GM18519 (cell line): Measurements from ENCODE around the gene FRMD4A.

ENCODE experiments used
- ATAC-seq: cut with Tn5 transposase; IDR thresholded peaks from one replicate; pipeline ENCODE4 v1.9.1; 2021; ENCODE audit warnings: mild to moderate bottlenecking, moderate library complexity; ENCODE audit not compliant: unreplicated experiment, low FRiP score

FRMD4A gene

DNA sequence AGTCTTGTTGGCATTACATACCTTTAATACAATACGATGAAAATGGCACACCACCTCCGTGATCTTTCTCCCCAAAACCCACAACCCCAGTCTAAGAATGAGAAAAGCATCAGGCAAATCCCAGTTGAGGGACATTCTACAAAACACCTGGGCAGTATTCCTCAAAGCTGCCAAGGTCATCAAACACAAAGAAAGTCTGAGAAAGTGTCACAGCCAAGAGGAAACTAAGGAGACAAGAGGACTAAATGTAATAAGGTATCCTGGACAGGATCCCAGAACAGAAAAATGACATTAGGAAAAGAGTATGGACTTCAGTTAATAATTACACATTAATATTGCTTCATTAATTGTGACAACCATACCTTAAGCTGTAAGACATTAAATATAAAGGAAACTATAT, 14.5 kb upstream of the FRMD4A start:
- ATAC-seq: no peak

DNA sequence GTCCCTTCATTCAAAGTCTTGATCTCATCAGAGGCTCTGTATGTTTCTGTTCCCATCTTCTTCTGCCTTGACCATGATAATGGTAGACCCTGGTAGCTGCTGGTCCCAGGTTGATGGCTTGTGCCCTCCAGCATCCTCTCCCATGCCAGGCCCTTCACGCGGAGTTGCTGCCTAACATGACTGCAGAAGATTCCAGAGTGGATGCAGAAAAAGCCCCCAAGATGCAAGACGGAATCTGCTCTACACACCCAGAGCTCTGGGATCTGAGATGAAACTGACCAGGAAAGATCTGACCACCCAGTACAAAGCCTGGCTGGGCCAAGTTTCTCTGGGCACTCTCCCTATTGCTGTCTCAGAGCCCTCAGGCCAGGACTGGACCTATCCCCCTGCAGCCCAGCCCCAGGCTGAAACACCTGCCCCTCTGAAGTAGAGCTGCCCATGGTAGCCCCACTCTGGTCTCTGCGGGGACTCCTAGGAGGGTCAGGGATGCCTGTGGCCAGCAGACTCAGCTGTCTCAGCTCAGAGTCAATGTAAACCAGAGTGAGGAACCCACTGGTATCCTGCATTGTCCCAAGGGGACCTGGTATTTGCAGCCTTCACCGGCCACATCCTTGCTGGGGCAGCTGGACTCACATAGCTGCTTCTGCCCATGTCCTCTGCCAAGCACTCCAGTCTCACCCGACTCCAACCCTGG, 9.5 kb upstream of the FRMD4A start:
- no peak for ATAC-seq

DNA sequence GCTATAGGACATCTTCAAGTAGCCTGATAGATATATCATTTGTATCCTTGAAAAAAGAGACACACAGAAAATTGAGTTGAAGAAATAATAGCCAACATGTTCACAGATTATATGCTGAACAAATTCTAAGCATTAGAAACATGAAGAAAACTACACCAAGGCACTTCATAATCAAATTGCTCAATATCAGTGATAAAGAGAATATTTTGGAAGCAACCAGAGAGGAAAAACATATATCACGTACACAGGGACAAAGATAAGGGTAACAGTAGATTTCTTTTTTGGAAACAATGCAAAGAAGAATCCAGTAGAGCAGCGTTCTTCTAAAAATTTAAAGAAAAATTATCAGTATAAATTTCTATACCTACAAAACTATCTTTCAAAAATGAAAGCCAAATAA, 6.0 kb upstream of the FRMD4A start:
- ATAC-seq: no peak

DNA sequence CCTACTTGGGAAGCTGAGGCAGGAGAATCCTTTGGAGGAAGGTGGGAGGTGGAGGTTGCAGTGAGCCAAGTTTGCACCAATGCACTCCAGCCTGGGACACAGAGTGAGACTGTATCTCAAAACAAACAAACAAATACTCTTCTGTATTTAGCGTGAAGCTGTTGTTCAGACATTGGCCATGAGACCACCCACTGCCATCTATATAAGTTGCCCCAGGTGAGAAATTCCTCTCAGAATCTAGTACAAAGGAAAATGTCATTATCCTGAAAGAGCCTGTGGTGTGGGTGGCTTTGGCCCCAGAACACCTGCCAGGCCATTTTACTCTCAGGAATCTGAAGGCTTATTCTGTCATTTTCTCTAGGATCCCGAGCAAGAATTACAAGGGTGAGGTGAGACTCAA, 4.0 kb upstream of the FRMD4A start:
- no peak for ATAC-seq

DNA sequence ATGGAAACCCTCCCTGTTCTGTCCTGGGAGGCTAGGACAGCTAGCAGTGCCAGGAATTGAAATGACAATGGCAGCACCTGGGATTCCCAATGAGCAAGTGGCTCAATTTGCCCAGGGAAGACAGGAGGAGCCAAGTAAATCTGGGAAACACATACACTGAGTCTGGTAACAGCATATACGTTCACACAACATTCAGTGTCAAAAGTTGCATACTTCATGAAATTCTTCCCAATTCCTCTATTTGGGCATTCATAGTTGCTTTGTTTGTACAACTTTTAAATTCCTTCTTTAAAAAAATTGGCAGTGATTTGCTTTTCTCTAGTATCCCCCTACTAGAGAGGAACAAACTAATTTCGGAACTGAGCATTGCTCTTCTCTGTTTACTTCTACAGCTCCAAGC, 2.9 kb upstream of the FRMD4A start:
- ATAC-seq: no peak

DNA sequence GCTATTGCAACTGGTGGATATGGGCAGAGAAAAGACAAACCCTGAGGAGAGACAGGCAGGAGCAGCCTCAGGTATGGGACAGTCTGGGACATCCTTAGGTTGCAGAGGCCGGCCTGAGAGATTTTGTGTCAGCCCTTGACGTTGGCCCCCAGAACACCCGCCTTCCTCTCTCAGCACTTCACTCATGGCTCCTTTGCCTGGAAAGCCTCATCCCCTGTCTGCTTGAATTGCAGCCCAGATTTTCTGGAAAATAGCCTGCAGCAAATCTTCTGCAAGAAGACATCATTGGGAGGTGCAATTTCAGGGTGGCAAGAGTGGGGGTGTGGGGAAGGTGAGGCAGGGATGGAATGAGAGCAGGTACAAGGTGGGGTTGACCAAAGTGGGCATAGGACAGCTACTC, 2.2 kb upstream of the FRMD4A start:
- ATAC-seq: no peak

DNA sequence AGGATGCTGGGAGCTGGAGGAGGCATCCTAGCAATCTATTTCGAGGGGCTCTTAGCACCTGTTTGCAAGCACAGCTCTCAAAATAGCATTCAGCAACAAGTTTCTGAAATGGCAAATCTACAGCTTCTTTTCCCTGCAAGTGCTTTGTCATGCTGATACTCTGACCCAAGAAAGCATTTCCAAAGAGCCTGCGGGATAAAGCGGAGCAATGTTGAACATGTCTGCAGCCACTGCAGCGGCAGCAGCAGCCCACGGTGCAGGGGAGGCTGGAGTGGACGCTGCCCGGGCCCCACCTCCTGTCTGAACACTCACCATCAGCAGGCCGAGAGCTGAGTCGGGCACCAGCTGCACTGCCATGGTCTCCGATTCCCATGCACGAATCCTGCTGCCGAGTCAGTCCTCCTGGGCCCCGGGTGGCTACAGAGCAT, 964 bp downstream of the FRMD4A start:
- no peak for ATAC-seq

DNA sequence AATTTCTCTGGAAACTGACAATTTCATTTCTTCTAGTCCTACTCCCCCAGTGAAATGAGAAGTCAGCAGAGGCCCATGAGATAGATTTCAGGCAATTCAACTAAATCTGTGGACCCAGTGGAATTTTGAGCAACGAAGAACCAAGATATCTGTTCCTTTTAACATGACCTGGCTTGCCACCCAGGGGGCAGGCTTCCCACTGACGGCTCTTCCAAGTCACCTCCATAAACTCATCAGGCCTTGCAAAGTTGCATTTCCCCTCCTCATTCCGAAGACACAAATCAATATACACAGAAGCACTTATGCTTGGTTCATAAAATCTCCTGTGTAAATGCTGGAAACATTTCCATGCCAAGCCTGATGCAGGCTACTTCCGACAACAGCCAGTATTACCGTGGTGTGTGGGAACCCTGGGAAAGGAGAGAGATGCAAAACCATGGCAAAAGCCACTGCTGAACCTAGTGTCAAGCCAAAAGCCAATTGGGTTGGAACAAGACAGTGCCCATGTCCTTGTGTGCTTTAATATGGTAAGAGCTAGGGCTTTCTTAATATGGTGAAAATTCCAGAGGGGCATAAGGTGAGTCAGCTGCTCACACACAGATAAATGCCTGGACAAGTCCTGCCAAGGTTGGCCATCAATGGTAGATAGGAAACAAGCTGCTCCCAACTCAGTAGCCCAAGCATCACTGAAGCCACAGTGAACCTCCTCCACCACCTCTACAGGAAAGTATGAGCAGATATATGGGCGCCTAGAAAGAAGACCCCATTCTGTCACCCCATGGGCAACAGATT, 1.6 kb downstream of the FRMD4A start:
- no peak for ATAC-seq

DNA sequence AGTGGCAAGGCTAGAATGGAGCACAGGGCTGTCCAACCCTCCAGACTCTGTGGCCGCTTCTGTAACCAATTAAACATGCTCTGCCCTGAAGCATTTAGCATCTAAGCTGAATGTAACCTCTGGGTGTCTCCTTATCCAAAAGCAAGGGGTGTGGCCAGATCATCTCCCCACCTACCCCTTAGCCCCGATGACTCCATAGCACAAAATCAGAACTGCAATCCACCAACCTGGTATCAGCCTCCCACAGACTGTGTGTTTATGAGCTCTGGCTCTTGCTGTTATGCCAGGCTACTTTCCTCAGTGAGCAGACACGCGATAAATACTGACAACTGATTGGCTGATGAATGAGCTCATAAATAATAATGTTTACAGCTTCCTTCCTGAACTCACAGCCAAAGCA, 3.2 kb downstream of the FRMD4A start:
- ATAC-seq: no peak

DNA sequence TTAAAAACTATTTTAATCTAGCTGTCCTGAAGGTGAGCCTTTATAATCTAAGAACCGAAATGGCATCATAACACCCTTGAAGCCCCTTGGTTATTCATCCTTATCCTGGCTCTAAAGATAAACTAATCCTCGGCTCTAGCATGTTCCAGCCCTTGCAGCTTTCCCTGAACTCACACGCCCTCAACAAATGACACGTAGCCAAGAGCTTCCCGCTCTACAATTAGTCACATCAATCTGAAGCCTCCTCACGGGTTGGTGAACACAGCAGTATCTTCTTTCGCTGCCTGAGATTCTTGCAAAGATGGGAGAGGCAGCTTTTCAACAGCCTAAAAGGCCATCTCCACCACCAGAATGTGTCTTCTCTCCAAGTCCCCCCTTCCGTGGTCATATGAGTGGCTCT, 4.1 kb downstream of the FRMD4A start:
- no peak for ATAC-seq

DNA sequence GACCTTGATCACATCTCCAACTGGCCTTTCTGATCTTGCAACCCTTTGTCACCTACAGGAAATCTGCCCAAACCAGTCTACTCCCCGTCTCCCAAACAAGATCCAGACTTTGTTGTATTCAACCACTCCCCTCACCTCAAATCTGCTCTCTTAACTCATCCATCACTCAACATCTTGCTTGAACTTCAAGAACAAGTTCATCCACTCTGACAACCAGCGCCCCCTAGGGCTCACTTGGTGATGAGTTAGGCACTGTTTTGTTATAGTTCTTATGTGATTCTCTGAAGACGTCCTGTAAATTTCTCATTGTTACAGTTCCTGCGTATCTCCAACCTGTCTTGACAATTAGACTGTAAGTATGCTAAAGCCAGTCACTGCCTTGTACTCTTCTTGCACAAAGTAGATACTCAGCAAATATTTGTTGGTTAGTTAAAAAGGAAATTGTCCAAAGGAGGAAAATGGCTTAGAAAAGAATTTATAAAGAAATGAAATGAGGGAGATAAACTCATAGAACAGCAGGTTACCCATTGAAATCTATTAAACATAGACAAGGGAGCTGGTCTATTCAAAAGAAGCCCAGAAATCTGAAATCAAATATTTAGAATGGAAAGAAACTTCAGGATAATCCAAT, 5.3 kb downstream of the FRMD4A start:
- ATAC-seq: no peak

DNA sequence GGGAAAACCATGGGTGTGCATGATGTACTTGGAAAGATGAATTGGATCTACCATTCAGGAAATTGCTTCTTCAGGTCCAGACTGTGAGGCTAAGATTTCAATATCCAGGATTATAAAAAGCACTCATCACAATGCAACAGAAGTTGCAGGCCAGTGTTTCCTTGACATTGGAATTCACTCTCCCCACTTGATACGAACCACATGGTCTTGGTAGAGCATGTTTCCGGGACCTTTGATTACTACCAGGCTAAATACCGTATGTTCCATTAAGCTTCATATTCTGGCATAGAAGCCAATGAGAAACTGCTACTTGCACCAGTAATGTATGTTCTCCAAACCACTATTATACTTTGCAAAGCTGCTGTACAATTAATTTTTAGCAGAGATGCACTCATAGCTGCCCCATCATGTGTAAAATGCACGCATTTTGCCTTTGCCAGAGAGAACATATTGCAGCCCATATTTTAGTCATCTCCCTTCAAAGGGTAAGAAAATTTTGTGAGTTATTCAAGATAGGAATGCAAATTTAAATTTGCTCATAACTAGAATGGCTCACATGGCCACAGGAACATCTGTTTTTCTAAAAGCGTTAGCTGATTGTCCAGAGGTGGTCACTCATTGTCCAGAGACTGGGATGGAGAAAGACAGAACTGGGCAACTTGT, 8.1 kb downstream of the FRMD4A start:
- no peak for ATAC-seq

DNA sequence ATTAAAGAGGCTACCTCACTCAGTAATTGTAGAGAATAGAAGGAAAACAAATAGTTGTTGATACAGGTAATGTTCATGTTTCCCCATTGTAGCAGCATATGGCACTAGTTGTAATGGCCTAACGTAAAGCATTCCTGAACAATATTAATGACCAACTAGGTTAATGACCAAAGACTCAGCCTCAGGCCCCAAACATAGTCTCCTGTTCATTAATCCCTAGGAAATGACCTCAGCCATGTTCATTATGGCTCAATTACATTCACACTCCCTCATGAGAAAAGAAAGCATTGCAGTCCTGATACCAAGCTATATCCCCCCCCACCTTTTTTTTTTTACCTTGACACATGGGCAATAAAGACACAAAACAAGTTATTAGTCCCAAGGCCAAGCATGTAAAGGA, 12.7 kb downstream of the FRMD4A start:
- ATAC-seq: no peak

DNA sequence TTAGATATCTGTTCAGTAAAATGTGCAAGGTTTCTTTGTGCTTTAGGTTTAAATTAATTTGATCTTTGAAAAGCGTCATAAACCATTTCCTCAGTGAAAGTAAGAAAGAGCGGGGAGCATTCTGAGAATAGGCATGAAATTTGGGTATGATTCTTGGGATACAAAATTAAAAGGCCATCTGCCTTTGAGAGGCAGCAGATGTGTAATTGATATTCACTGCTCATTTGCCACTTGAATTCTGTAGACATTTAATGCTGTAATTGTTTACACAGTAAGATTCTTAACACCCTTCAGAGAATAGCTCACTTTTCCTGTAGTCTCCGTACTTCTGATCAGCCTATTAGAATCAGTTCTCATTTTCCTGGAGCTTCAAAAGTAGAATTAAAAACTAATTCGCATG, 18.7 kb downstream of the FRMD4A start:
- ATAC-seq: no peak

DNA sequence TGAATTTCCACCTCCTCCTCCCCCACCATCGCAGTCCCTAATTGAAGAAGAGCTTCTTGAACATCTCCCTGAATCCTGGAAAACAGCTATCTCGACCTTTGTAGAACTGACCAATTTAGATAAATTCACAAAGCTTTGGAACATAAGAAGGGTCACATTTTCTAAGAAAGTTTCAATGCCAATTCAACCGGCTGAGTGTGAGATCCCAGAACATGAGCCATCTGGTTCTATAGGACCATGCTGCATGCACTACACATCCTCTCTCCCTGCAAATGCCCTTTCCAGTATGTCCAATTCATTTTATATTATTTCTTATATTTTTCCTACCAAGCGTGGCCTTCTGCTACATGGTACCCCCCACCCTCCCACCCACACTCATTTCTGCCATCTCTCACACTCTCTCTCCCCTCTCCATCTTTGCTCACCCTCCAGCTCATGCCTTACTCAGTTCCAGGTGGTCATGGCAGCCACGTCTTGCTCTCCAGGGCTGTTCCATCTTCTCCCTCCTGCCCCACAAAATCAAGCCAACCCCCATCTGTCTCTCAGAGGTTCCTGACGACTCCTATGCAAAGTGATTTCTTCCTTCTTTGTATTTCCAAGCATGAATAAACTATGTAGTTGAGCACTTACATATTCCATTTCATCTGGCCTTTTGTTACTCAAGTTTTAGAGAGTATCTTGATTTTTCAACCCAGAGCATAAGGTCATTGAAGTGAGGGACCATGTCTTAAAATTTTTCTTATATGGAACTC, 19.3 kb downstream of the FRMD4A start:
- no peak for ATAC-seq

DNA sequence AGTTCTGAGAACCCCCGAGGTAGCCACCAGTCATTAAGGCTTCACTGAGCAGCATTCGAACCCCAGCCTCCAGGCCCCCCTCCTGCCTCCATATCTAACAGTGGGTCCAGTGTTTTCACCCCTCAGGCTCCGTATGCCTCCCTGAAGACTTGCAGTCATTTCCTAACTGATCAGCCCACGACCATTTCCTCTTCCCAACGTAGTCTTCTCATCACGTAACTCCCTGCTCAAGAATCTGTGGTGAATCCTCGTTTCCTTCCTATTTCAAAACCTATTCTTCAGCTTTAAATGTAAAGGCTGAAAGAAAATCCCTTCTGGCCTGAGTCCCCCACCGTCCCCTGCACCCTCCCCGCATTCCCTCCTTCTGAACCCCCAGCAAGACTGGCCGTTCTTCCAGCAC, 21.1 kb downstream of the FRMD4A start:
- no peak for ATAC-seq

DNA sequence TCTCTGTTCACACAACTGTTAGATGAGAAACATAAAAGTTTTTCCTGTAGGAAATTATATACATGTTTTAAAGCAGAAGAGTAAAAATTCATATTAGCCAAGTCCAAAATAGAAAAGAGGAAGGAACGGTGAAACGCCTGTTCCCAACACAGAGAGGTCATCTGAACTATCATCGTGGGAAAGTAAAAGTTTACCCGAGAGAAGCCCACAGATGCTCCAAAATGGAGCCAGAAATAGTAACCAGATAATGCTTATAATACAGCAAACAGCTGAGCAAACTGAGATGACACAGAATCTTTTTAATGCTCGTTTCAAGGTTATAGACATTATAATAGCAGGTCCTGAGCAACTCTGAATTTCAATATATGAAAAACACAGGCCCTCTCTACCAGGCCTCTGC, 24.5 kb downstream of the FRMD4A start:
- ATAC-seq: no peak

DNA sequence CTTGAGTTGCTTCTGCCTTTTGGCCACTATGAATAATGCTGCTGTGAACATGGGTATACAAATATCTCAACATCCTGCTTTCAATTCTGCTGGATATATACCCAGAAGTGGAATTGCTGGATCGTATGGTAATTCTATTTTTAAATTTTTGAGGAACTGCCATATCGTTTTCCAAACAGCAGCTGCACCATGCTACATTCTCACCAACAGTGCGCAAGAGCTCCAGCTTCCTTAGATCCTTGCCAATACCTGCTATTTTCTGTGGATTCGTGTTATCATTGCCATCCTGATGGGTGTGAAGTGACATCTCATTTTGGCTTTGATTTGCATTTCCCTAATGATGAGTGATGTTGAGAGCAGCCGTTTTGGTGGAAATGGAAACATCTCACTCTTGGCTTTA, 26.7 kb downstream of the FRMD4A start:
- ATAC-seq: no peak

DNA sequence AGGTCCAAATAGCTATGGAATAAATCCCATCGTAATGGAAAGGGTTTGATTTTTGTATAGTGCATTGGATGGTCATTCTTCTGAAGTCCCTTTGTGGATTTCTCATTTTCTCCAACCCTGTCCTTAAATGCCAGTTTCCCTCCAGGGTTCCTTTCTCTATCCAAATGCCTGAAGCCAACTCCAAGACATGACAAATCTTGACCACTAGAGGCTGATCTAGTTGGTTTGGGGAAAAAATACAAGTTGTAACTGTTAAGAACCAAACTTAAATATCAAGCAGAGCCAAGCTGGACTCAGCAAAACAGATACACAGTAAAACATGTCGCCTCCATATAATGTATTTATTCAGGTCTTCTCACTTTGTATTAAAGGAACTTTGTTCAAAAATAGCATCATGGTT, 28.7 kb downstream of the FRMD4A start:
- ATAC-seq: no peak

DNA sequence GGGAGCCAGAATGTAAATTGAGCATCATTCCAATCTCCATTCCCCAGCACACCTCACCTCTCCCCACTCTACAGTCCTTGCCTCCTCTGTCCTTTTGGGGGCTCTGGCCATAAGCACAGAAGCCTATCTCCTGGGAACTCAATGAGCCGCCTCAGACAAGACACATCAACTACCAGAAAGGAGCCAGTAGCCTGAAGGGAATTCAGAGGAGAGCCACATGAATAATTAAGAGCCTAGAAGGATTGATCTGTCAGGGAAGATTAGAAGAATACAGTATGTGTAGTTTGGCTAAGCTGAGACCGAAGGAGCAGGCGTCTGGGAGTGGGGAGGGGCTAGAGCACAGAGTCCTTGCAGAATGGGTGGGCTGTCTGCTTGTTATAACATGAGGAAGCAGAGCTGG, 31.2 kb downstream of the FRMD4A start:
- ATAC-seq: no peak
